NB4 (cell line): Measurements from ENCODE around the gene LOC128125822.

Source experiments
- CTCF ChIP-seq: IDR thresholded peaks from one replicate; pipeline ENCODE4 v1.5.1; 2012; ENCODE audit warnings: low read depth, low read length
- MAX ChIP-seq: IDR thresholded peaks from 2 replicates; pipeline ENCODE4 v1.6.1; 2011; ENCODE audit warnings: low read depth, low read length
- MYC ChIP-seq: IDR thresholded peaks from 2 replicates; pipeline ENCODE4 v1.6.1; 2011; ENCODE audit warnings: low read depth, low read length
- POLR2A ChIP-seq: IDR thresholded peaks from 2 replicates; pipeline ENCODE4 v1.6.1; 2011; ENCODE audit warnings: mild to moderate bottlenecking; ENCODE audit not compliant: insufficient read length; ENCODE audit errors: extremely low read depth

GRCh38 chr6:63565058-63565726 lies 7.1 kb upstream of the LOC128125822 start:
- TF ChIP-seq CTCF (no peak), POLR2A (no peak), MYC (no peak), MAX (no peak)
